Endometrial microvascular endothelial cells (primary cell): ENCODE measurements around the gene ATP6V1B1. TPM values are rescaled to one million over a fixed set of nuclear protein-coding genes. Genes with fewer than 3 reads are reported as not detected.

Experiments used
- in situ Hi-C: cut with HindIII; loops from 2 replicates; pipeline ENCODE4 v1.10.0; 2017; ENCODE audit warnings: low sequenced_read_pairs, low pct_unique_long_range_greater_than_20kb; ENCODE audit errors: inconsistent ontology term
- total RNA-seq: library from RNA; depleted of rRNA; stranded (reverse); fragments of >200 nt; gene quantifications from one replicate; pipeline ENCODE4 v1.2.3, GENCODE V29; 2015; ENCODE audit errors: inconsistent ontology term

Gene ATP6V1B1
- total RNA-seq, 1 donor from 2014 or later: not detected

DNA sequence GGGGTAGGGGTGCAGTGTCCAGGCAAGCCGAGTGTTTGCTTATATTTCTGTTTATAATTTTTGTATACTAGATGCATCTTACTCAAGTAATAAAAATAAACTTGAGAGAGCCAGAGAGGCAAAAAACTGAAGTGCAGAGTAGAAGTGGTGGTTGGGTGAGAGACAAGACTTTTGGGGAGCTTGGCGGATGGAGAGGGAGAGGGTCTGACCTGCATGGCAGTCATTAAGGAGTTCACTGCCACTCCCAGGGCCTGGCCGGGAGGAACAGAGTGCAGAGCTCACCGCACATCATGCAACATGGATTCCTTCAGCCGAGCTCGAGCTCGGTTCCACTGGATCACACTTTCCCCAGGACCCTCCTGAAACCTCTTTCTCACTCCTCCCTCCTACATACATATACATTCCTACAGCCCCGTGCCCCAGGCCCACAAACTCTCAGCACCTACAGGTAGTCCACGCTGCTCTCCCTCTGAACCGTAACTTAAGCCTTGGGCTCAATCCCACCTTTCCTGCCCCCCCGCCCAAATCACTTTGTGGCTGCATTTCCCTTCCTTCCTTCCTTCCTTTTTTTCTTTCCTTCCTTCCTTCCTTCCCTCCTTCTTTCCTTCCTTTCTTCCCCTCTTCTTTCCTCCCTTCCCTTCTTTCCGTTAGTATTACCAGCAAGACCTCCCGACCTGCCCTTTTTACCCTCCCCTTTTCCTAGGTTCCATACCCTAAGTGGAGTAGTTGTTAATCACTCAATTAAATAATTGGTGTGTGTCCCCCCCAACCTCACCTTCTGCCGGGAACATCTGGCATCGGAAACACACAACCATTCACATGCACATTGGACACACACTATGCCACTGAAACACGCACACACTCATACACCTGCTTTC lies 37.1 kb upstream of the ATP6V1B1 start:
- in situ Hi-C loops: no loop called here

DNA sequence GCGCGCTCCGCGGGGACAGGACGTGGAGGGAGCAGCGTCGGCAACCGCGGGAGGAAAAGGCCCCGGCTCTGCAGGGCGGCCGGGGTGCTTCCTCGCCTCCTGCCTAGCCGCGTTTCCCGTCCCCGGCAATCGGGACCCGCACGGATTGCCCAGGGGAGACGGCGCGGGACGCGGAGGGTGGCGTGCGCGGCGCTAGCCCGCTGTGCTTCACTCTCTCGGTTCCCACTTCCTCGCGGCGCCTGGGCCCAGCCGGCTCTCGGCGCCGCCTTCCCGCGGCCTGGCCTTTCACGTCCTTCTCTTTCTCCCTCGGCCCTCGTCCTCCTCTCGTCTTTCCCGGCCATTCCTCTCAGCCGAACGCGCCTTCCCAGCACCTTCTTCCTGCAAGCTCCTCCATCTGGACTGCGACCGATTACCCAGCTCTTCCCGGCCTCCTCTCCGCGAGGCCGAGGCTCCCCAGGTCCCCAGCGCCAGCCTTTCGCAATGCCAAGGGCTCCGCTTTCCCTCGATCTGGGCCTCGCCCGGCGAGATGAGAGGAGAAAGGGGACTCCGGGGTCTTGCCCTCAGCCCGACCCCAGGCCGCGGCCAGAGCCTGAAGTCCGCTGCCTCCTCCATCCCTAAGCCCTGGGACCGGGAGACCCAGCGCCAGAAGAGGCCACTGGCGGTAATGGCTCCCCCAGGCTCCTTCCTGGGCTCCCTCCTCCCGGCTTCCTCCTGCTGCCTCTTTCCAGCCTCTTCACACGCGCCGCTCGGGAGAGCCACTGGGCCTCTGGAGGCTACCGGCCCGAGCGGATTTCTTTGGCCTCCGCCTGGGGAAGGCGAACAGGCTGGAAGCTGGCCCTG lies 34.3 kb upstream of the ATP6V1B1 start:
- in situ Hi-C loops: no loop called here

DNA sequence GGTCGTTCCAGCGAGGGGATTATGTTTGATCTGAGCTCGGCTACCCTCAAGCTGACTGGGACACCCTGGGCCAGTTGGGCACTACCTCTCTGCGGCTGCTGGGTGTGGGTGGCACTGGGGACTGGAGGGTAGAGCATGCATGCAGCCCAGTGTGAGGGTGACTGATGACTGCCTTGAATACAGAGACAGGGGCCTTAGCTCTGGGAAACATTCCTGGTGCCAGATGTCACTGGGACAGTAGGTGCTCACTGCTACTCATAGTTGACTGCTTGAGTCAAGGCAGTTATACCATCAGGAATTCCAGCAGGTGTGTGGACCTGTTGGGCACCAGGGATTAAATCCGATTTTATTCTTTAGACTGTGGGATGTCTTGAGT lies 33.6 kb upstream of the ATP6V1B1 start:
- in situ Hi-C loops: no loop called here

DNA sequence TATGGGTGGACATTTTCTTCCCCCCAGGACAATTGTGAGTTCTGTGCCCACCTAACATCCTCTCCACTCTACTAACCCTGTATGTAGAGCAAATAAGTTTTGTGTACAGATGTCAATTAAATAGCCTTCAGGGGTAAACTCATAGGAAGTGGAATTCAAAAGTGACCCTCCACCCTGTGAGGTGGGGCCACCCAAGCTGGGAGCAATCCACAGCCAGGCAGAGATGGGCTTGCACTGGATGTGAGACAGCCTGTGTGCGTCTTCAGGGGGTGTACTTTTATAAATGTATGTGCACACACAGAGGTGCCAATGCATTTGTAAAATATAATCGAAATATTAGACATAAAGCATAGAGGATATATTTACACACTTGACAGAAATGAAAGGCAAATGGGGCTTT lies 33.1 kb upstream of the ATP6V1B1 start:
- in situ Hi-C loops: no loop called here

DNA sequence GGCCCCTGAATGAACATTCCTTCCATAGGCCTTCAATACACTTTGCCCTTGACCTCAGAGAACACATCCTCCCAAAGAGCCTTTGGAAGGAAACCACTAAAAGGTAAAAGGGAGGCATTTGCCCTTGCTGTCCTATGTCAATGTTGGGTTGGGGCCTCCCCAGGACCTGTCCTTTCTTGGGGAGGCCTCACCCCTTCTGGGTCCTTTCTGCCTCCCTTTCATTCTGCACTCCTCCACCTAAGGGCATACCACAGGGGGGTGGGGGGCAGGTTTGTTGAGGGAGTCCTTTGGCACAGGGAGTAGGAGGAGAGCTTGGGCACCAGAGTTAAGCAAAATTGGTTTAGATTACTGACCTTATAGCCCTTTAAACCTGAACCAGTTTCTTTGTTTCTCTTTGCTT lies 32.5 kb upstream of the ATP6V1B1 start:
- in situ Hi-C loops: no loop called here

DNA sequence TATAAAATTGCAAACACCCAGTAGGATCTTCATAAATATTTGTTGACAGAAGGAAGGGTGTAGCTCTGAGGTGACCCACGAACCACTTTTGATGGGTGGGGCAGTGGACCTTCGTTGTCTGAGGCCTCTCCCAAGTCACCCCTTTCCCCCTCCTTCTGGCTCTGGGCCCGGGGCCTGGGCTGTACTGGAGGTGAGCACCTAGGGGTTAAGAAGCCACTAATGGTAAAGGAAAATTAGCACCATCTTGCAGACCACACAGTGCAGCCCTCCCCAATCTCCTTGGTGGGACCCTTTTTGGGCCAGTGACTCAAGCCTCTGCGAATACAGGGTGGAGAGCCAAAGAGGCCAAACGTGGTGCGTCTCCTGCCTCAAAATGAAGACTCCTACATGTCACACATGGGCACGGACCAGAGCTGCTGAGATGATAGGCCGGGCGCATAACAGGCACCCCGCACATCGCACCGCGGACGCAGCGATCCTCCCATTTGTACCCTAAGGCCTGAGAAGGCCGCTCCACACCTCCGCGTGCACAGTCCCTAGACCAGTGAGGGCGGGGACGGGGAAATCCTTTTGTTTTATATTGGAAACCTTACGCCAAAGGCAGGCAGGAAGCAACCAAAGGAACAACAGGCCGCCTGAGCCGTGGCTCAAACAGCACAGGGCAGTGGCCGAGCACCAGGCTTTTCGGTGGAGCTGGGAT lies 31.9 kb upstream of the ATP6V1B1 start:
- in situ Hi-C loops: no loop called here

DNA sequence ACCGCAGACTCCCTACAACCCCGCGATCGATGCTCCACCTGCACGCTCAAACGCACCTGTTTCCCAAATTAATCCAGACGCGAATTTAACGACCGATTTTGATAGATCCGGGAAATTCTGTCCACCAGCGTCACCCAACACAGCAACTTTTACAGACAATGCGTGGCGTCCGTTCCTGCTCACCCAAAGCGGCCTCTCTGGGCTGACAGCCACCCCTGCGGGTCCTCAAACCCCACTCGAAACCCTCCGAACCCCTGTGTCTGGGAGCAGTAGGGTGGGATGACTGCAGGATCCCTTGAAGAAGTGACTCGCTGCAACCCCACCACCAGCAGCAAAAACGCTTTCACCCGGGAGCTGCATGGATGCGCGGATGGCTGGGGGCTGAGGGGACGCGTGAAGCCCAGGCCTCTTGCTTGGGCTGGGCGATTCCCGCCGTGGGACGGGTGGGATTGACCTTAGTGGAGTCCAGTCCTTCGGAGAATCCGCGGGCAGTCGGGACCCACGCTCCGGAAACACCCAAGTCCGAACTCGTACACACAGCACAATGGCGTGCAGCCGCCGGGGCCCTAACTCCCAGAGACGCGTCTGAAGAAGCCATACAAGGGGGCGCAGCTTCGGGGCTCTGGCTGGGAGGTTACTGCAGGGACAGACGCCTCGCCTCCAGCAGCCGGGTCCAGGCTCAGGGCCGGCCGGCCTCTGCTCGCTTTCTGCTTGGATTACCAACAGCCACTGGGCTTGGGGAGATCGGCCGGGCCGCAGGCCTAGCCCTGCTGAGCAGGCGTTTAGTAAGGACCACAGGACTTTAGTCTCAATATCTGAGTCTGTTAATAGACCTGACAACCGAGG lies 31.1 kb upstream of the ATP6V1B1 start:
- in situ Hi-C loops: no loop called here

DNA sequence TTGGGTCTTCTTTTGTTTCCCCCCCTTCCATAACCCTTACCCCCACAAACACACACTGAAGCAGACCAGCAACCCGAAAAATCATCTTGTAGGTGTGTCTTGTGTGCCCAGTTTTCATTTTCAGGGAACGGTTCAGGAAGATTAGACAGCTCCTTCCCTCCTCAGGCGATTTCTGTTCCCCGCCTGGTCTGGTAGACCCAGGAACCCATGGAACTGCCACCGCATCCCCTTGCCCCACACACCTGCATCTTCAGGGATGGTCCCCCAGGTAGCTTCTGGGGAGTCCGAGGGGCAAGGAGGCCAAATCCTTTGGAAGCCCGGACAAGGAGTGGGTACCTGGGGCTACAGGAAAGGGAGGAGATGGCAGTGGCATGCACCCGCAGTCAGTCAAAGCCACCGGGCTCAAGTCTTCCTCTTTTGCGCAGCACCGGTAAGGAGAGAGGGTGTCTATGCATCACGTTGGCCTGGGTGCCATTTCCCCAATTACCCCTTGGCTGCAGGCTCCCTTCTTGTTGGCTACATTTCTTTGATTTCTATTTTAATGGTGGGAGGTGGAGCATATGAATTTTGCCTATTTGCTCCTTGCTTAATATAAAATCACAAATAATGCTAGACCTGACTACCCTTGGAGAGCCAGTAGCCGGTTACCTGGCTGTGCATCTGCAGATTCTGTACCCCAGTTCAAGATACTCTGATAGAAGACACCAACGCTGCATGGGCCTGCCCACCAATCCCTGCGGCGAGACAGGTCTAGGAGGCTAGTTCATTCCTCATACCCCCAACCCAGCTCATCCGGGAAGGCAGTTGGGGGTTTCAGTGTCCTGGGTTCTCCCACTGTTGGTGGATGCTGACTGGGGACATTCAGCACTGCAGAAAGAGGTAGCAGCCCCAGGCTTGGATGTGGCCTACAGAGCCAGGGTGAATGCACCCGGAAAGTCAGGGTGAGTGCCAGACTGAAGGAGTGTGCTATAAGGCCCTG lies 30.0 kb upstream of the ATP6V1B1 start:
- in situ Hi-C loops: no loop called here

DNA sequence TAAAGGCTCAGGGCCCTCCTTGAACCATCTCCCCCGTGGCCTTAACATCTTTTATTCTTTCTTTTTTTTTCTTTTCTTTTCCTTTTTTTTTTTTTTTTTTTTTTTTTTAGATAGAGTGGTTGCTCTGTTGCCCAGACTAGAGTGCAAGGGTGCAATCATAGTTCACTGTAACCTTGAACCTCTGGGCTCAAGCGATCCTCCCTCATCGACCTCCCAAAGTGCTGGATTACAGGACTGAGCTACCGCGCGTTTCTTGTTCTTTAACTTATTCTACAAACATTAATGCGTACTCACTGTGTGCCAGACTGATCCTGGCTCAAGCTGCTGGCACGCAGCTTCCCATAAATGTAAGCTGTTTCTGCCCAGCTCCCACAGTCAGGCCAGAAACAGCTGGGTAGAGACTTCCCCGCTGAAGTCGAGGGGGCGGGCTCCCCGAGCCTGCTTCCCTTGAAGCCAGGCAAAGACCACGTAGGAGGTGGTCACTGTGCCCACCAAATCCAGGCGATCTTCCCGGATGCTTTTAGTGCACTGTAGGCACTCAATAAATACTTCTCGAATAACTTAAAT lies 29.2 kb upstream of the ATP6V1B1 start:
- in situ Hi-C loops: no loop called here

DNA sequence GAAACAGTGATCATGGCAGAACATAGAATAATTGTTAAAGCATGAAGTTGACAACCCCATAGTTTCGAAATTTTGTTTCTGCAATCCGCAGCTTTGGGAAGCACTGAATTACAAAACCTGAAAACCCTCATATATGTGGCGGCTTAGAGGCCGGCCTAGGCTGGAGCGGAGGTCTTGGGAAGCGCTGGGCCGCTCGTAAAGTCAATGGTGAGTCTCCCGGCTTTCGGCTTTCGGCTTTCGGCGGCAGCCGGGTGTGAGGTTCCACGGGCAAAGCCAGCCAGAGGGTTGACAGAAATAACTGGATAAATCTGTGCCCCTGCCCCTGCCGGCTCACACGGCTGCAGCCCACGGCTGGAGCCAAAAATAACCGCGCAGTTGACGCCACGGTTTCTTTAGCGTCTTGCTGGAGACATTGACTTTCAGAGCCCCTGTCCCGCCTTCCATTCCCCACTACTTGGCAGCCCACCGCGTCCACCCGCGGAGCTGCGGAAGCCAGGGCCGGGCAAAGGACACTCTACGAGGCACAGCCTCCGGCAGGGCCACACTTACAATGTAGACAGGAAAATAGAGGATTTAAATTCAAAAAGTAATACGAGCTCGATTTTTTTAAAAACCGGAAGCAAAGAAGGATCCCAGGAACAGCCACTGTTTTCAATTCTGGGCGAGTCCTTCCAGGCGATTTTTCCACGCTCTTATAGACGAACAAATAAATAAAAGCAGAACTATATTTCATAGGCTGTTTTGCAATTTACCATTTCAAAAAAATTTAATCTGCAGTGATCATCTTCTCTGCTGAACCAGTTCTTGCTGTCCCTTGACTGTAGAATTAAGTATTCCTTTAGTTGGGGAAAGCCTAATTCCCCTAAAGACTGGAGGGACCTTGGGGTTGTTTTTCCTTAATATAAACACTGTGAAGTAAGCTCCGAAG lies 28.3 kb upstream of the ATP6V1B1 start:
- in situ Hi-C loops: no loop called here

DNA sequence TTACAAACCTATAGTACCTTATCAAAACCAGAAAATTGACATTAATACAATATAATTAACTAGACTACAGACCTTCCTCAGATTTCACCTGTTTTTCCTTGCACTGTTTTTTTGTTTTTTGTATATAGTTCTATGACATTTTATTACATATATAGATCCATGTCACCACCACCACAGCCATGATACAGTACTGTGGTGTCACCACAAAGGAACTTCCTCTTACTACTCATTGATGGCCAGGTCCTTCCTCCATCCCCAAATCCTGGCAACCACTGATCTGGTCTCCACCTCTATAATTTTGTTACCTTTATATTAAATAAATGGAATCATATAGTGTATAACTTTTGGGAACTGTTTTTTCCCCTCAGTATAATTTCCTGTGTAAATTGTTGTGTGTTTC lies 19.4 kb upstream of the ATP6V1B1 start:
- in situ Hi-C loops: no loop called here

DNA sequence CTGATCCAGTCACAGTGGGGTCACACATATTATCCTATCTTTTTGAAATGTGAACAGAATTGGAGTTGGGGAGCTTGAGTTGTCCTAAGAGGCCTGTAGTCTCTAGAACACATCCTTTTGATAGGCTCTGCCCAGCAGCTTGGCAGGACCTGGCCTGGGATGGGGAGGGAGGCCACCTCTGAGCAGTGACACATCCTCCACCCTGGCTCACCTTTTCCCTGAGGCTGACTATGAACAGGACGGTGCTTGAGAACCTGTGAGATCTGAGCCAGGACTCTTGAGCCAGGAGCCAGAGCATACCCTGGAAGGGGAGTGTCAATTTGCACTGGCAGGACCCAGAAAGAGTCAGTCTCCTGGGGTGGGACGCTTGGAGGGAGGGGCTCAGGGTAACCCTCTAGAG lies 17.7 kb upstream of the ATP6V1B1 start:
- in situ Hi-C loops: no loop called here

DNA sequence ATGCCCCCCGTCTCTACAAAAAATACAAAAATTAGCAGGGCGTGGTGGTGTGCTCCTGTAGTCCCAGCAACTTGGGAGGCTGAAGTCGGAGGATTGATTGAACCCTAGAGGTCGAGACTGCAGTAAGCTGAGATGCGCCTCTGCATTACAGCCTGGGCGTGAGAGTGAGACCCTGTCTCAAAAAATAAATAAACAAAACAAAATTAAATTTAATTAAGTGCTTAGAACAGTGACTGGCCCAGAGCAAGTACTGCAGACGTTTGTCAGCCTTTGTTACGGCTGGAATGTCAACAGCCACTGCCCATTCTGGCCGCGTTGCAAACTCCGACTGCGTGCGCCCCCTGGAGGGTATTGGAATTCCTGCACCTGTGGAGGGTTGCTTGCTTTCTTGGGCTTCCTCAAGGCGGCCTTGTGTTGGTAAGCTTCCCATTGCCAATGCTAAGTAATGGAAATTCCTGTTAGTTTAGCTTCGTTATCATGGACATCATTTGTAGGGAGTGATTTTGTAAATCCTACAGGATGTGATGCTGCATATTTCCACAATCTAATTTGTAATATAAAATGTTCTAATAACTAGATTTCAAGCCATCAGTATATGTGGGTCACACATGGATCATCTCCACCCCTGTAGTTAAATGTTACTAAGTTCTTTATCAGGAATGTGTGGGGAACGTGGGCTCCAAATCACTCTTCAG lies 15.9 kb upstream of the ATP6V1B1 start:
- in situ Hi-C loops: no loop called here

DNA sequence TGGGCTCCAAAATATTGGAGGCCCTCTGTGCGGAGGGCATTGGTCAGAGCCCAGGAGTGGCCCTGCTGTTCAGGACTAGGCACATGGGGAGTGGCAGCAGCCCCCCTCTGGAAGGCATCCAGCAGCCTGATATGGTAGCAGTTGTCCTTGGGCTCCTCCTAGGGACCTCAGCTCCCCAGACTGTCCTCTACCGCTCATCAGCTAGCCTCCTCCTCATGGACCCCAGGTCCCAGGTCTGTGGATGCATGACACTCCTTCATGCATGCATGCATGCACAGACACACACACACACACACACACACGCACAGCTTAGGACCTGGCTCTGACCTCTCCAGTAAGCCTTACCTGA lies 15.4 kb upstream of the ATP6V1B1 start:
- in situ Hi-C loops: no loop called here

DNA sequence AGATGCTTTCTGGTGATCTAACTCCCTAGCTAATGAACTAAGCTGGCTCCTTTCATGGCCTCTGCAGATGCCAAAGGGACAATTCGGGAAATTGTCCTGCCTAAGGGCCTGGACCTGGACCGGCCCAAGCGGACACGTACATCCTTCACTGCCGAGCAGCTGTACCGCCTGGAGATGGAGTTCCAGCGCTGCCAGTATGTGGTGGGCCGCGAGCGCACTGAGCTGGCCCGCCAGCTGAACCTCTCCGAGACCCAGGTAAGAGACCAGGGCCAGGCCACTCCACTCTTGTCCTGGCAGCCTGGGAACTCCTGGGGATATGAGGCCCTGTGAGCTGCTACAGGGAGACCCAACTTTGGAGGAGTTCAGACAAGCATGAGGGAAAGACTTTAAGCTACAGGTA lies 14.7 kb upstream of the ATP6V1B1 start:
- in situ Hi-C loops: no loop called here

DNA sequence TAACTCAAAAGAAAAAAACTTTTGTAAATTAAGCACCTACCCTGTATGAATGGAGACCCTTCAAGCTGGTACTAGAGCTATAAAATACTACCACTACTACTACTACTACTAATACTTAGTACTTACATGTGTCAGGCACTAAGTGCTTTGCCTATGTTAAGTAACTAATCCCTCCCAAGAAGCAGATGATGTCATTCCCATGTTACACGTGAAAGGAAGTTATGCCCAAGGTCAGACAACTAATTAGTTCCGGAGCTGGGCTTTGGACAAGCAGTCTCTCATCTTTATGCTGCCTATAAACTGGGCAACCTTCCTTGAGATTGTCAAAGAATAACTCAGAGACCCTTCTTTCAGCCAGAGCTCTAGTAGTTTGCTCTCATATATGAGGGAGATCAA lies 13.9 kb upstream of the ATP6V1B1 start:
- in situ Hi-C loops: no loop called here
